ENCODE measurements around the gene HSD17B8.

HSD17B8 gene

DNA sequence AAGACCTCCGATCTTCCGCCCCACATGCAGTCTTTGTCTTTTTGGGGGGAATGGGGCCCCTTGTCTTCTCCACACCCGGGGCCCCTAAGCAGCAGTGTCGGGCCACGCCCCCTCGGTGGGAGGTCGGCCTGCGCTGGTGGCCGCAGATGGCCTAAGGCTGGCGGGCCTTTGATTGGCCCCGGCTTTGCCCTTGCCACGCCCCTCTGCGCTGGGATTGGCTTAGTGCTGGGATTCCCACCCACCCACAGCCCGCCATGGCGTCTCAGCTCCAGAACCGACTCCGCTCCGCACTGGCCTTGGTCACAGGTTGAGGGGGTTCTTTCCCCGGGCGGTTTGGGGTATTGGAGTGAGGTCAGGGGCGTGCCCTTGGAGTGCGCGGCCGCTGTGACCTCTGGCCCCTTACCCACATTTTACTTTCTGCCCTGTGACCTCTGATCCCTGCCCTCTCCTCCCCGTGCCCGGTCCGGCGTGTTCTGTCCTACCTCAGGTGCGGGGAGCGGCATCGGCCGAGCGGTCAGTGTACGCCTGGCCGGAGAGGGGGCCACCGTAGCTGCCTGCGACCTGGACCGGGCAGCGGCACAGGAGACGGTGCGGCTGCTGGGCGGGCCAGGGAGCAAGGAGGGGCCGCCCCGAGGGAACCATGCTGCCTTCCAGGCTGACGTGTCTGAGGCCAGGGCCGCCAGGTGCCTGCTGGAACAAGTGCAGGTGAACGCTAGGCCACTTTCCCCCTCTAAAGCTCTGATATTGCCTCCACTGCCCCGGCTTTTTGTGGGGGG, at the start of gene HSD17B8:
Gene HSD17B8 (plus strand): TSS at position 241 of the 776 bp plus-strand sequence. CDS start 14 bp downstream, at position 255.
- DNase-seq = peak; percentile 96

DNA sequence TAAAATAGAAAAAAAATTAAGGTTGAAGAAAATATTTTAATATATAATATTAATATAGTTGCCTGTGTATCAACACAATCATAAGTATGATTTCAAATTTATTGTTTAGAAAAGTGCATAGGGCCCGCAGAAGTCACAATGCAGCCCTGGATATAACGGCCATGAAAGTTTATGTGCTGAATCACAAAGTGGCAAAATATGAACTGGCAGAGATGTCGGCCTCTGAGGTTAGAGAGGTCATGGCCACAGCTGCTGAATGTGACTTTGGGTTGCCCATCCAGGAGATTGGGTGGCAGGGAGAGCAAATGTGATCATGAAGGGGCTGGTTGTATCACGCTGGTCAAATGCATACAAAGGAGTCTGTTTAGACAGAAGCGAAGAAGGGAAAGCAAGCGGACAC, 47.9 kb upstream of the HSD17B8 start:
- DNase-seq = no peak

DNA sequence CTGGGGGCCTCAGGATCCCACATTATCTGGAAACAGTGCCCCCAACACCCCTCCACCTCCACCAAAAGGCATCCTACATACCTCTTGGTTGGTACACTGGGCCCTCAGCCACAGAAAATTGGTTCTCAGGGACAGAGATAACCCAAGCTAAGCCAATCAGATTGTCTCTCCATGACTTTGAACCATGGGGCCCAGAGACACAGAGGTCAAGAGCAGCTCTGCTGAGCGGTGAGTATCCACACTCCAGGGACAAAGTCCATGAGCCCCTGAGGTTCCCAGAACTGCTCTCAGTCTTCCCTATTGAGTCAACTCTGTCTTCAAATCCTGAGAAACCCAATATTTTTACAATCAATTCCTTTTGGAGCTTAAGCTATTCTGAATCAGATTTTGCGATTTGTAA, 47.5 kb upstream of the HSD17B8 start:
- DNase-seq = no peak

DNA sequence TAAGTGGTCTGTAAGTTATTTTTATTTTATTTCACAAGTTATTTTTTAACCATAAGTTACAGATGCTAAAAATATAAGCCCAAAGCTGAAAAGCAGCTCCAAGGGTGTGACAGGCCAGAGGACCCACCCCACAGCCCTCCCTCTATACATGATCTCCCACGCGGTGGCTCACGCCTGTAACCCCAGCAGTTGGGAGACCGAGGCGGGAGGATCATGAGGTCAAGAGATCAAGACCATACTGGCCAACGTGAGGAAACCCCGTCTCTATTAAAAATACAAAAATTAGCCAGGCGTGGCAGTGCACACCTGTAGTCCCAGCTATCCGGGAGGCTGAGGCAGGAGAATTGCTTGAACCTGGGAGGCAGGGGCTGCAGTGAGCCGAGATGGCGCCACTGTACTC, 44.4 kb upstream of the HSD17B8 start:
- no peak for DNase-seq

DNA sequence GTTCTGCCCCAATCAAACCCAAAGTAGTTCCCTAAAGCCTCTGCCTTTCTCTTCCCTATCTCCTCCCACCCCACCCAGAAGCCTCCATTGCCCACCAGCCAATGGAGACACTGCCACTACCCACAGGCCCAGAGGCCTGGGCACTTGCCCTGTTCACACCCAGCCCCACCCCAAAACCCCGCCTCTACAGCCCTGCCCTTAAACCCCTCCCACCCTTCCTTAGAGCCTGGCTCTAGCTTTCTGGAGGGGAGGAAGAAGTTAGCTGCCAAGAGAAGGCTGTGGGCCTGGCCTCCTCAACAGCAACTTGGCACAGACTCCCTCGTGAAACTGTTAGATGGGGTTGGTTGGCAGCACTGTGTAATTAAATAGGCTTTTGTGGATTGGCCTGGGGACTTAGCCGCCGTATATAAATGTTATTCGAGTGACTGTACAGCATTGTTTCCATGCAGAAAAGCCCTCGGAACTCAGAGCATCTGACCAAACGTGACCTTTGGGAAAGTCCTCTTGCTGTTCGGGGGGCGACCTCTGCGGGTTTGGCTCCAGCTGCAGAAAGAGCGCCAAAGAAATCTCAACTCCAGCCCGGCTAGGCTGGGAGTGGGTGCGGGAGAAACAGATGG, 43.6 kb upstream of the HSD17B8 start:
- DNase-seq = peak; percentile 23

DNA sequence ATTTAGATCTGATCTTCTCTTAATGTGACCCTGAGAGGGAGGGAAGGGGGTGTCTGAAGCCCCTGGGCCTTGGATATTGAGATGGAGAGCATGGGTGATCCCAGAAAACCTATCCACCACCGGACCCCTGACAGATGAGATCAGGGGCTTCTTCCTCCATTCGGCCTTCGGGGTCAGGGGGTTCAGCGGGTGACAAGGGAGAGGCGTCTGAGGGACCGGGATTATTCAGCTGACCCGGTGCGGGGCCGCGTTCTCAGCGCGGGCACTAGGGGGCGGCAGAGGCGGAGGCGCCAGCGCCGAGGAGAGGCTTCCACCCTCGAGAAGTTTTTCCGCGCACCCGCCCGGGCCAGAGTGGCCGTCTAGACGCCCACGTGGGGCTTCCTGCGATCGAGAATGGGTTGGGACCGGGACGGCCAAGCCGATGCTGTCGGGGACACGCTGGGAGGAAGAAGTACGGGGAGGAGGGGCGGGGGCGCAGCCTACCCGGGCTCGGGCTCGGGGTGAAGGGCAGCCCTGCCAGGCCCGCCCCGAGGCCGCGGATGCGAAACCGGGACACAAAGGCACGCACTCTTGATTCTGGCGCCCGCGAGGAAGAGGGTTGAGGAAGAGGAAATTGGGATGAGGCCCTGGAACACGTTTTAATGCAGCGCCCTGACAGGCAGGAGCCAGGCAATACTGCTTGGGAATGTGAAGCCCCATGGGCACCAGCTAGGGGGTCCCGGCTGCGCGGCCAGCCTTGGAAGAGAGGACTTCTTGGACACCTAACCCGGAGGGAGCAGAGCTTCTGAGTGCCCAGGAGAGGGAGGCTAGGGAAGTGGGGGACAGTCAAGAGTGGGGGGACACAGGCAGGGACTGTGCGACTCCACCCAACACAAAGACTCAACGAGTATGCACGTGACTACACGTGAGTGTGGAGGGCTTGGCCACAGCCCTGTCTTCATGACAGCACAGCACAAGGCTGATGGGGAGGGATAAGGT, 42.8 kb upstream of the HSD17B8 start:
- peak; percentile 90 for DNase-seq

DNA sequence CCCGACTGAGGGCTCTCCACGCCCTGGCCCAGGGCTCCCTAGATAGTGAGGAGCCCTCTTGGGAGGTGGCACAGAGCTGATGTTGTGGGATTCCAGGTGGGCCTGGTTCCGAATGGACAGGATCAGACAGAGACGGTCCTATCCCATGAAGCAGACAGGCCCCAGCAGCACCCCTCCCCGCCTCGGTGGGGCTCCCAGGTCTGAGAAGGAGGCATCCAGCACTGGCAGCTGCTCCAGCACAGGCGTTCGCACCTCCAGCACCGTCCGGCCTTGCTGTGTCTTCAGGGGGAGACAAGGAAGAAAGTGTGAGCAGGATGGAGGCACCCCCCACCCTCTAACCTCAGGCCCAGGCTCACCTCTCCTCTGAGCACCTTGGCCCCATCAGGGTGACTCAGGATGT, 40.9 kb upstream of the HSD17B8 start:
- DNase-seq = no peak

DNA sequence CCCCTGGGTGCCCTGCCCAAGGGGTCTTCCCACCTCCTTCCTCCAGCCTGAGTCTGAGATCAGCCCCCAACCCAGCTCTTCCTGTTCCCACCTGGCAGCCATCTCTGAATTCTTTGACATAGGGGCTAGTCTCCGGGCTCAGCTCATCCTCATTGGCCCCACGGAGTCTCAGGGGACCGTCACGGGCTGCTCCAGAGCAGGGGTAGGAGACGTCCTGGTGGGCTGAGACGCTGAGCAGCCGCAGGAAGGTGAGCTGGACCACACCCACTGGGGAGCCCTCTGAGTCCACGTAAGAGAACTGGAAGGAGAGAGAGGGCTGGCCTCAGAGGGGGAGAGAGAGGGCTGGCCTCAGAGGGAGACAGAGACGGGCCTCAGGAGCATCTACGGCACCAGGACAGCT, 40.3 kb upstream of the HSD17B8 start:
- DNase-seq = no peak

DNA sequence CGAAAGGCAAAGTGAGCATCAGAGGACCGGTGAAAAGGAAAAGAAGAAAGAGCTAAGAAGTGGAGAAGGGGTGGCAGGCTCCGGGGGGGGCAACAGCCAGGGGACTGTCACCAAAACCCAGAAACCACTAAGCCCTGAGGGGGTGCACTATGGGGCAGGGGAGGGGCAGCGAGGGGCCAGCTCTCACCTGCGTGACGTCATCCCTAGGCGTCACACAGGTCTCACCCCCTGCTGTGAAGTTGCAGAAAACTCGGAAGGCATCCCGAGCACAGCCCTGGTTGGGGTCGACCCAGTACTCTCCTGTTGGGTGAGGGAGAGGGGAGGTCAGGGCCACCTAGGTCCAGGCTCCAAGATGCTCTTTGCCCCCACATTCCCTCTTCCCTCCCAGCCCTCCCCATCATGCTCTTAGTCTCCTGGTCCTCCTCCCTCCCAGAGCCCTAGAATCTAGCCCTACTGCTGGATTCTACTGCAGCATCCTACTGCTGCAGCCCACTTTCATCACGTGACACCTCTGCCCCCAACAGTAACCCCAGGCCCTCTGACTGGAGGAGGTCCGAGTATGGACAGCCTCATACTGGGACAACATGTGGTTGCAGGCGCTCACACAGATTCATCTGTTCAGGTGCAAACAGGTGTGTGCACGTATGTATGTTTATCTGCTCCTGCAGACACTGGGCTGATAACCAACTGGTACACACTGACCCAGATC, 39.6 kb upstream of the HSD17B8 start:
- DNase-seq = no peak

DNA sequence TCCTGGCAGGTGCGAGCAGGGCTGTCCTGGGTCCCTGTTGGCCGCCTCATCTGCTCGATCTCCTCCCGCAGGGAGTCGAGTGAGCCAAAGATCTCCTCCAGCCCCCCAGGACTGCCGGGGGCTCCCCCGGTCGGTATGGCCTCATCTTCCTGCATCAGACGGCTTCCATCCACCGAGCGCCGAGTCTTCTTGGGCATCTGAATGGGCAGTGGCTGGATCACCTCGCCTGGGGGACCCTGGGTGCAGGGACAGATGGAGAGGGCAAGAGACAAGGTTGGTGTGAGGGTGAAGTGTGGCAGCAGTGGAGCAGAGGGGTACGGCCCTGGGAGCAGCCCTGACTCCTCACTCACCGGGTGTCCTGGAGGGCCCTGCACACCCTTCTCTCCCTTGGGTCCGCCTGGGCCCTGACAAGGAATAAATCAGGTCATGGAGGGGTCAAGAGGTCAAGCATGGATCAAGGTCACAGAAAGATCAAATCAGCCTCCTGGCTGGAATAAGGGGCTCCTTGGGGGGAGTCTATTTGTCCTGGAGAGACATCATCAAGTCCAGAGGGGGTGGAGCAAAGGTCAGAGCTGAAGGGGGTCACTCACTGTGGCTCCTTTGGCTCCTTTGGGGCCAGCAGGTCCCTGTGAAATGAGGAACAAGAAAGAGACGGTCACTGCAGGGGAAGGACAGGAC, 38.7 kb upstream of the HSD17B8 start:
- no peak for DNase-seq

DNA sequence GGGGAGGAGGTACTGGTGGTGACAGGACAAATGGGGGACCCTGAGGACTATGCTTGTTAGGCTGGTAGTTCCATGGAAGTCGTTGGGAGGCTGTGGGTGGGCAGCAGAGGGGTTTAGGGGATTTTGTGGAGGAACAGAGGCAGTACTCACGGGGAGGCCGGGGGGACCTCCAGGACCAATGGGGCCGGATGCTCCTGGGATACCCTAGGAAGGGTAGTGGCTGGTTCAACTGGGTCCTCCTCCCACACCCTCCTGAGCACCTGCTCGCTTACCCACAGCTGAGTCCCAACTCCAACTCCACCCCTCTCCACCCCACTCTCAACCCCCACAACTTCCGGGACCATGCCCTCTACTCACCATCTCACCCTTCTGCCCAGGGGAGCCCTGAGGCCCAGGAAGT, 38.1 kb upstream of the HSD17B8 start:
- DNase-seq = no peak

DNA sequence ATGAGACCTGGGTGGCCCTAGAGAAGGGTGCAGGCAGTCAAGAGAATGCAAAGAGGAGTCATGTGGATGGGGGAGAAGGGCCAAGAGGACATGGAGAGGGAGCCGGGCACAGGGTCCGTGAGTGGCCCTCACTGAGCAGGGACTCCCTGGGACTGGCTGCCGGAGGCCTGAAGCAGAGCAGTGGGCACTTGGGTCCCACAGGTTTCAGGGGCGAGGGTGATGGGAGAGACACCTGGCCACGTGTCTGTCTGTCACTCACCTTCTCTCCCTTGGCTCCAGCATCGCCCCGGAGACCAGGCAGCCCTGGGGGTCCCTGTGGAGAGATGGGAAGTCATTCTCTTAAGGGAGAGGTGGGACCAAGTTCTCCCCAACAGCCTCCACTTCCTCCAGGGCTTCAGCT, 37.6 kb upstream of the HSD17B8 start:
- DNase-seq = no peak

DNA sequence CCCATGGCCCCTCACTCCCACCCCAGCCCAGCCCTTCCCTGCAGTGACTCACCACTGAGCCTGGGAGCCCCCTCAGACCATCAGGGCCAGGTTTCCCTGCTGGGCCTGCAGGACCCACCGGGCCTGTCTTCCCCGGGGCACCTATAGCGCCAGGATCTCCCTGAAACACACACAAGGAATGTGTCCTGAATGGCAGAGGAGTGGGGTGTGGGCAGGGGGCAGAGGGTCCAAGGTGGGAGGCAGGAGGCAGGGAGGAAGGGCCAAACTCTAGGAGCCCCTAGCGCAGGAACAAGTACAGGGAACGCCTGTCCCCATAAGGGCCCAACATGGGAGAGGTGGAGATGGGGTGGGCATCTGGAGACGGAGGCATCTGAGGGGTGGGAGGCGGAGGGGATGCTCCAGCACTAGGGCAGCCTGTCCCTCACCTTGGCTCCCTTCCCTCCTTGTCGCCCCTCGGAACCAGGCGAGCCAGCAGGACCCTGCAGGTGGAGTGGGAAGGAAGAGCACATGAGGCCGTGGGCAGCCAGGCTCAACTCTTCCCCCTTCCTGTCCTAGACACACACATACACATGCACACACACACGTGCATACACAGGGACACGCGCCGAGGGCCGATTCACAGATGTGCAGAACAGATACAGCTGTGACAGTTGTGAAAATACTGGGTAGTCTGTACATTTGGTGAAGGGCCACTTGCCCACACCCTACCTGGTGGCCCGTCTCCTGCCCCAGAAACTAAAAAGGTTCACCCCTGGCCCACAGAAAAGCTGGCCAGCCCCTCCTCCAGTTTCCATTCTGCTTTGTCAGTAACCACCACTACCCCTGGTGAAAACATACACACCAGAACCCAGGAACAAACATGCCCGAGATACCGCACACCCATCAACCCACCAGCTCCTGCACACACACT, 36.8 kb upstream of the HSD17B8 start:
- no peak for DNase-seq

DNA sequence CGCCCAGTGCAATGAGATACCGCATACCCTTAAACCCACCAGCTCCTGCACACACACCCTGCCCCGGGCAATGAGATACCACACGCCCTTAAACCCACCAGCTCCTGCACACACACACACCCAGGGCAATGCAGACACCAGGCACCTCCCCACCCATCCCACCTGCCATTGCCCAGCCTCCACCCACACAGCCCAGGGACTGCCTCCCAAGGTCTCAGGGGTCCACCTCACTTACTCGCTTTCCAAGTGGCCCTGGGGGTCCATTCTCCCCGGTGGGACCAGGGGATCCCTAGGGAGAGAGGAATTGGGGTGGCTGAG, 36.2 kb upstream of the HSD17B8 start:
- no peak for DNase-seq

DNA sequence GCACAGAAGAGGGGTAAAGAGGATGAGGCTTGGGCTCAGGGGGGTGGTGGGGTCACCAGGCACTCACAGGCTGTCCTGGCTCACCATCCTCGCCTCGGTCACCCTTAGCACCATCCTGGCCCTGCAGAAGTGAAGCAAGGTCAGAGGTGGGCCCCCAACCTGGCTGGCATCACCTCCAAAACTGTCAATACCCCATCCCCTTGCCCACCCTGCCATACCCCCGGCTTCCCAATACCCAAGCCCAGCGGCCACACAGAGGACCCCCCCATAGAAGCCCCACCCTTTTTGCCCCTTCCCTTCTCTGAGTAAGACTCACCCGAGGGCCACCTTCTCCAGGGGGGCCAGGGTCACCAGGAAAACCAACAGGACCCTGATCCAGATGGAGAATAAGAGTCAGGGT, 35.8 kb upstream of the HSD17B8 start:
- no peak for DNase-seq

DNA sequence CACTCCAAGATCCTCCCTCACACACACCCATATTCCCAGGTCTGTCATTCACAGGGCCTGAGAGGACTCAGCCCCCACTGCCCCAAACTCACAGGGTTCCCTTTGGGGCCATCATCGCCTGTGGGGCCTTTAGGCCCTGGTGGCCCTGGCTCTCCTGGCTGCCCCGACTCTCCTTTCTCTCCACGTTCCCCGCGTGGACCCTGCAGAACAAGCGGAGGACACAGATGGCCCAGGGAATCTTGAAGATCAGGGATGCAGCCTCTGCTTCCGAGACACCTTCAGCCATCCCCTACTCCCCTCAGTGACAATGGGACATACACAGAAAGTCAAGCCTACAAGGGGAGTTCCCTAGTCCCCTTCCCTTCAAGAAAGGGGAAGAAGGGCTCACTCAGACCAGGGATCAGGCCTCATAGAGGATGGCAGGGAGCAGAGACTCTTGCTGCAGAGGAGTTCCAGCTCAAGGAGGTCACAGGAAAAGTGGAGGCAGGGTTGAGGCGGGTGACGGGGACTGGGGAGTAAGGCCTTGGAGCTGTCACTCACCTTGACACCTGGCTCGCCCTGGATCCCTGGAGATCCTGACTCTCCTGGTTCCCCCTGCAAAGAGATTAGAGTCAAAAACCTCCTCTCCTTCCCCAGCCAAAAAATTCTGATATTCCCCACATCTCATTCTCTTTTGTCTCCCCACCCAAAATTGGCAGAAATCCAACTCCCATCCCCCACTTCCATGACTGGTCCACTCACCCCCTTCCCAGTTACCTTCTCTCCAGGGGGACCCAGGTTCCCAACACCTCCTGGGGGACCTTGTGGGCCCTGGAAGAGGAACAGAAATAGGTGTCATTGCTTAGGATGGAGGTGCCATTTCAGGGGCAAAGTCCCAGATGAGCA, 34.9 kb upstream of the HSD17B8 start:
- no peak for DNase-seq

DNA sequence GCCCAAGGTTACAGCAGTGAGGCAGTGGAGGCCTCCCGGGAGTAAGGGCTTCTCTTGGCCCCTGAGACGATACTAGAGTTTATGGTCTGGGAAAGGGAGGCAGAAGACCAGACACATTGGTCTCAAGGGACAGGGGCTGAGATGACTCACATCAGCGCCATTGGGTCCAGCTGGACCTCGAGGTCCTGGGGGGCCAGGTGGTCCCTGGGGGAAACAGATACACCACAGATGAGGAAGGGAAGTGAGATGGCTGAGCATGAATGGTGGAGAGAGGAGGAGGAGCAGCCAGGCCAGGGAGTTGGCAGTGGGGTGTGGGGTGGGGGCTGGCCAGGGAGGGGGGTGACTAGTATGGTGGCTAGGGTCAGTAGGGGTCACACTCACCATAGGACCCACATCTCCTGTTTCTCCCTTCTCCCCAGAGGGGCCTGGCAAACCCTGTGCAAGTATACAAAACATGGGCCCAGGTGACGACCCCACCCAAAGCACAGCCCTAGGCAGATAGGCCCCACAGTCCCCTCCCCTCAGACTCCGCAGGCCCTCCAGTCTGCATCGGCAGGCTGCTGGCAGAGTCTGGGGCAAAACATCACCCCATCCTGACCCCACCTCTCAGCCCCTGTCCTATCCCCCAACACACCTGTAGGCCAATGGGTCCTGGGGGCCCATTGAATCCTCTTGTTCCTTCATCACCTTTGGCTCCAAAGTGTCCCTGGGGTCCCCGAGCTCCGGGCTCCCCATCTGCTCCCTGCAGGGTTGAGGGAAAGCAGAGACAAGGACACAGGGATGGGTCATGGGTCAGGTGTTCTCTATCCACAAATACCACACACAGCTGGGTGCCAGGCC, 34.1 kb upstream of the HSD17B8 start:
- no peak for DNase-seq

DNA sequence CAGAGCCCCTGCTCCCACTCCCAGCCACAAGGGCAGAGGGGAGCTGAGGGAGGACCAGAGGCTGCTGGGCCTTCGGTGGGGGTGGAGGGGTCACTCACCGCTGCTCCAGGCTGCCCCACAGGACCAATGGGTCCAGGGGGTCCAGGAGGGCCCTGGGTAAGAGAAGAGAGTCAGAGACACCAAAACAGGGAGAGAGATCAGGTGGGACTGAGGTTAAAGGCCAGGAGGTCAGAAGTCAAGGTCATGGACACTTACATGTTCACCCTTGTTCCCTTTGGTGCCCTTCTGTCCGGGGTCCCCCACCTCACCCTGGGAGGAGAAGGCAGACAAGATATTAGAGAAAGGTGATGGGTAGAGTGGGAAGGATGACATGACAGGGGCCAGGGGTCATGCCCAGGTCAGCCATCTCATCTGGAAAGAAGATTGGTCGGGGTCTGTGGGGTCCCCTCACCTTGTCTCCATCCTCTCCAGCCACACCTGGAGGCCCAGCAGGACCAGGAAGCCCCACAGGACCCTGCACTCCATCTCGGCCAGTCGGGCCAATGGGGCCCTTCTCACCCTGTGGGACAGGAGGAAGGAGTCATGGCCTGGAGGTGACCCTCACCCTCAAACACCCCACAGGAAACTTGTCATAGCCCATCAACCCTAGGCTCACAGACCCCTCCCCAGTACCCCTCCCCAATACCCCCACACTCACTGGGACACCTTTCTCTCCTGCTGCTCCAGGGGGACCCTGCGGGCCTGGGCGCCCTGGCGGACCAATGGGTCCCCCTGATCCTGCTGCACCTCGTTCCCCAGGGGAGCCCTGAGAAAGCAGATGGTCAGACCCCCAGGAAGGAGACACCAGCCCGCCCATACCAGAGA, 33.2 kb upstream of the HSD17B8 start:
- no peak for DNase-seq
